Uterus (tissue), 4 donors: ENCODE measurements around the gene GALNTL6. TPM values are rescaled to one million over a fixed set of nuclear protein-coding genes. Genes with fewer than 3 reads are reported as not detected.

Experiments
- DNase-seq, 2 donors: peaks; one replicate each; pipeline ENCODE4 v3.0.0-alpha.2; 2019 to 2020
- H3K27ac ChIP-seq, 2 donors: fragments of 200-600 bp; sonication (generic); 1 replicate in 1 of 2; 2 replicates in 1 of 2; pipeline ENCODE4 v1.5.1; 2016 to 2018
- H3K27me3 ChIP-seq, 2 donors: fragments of 200-600 bp; sonication (generic); one replicate each; pipeline ENCODE4 v1.5.1; 2018 to 2019; ENCODE audit warnings: control low read depth in 1 of 2
- H3K36me3 ChIP-seq, 2 donors: fragments of 200-600 bp; sonication (generic); one replicate each; pipeline ENCODE4 v1.5.1; 2019; ENCODE audit warnings: control low read depth in 1 of 2
- H3K4me1 ChIP-seq, 2 donors: fragments of 200-600 bp; sonication (generic); one replicate each; pipeline ENCODE4 v1.5.1; 2018 to 2019; ENCODE audit warnings: control low read depth in 1 of 2
- H3K4me3 ChIP-seq, 2 donors: fragments of 200-600 bp; sonication (generic); 1 replicate in 1 of 2; 2 replicates in 1 of 2; pipeline ENCODE4 v1.5.1; 2018 to 2019; ENCODE audit warnings: mild to moderate bottlenecking in 1 of 2
- H3K9me3 ChIP-seq, 2 donors: fragments of 200-600 bp; sonication (generic); one replicate each; pipeline ENCODE4 v1.5.1; 2019; ENCODE audit warnings: control low read depth in 1 of 2
- POLR2A ChIP-seq, 2 donors: fragments of 450-650 bp; IDR thresholded peaks; one replicate each; pipeline ENCODE4 v1.6.1; 2016; ENCODE audit warnings: antibody characterized with exemption in 2 of 2, mild to moderate bottlenecking in 1 of 2, moderate library complexity in 1 of 2
- intact Hi-C: fragments of 100-400 bp; cut with DNase I; formaldehyde crosslinking; loops from one replicate; pipeline ENCODE4 v1.15.1; 2023; ENCODE audit warnings: low total_unique reads
- total RNA-seq, 4 donors: library from RNA; depleted of rRNA in 3 of 4; stranded (reverse); fragments of >200 nt in 3 of 4; gene quantifications; one replicate each; pipeline versions ENCODE4 v1.1.0 to v1.2.4, GENCODE V29; 2014 to 2023
- TF ChIP-seq, protein P1 (sequence below), 4 experiments: fragments of 200-600 bp in 2 of 4; fragments of 450-650 bp in 2 of 4; sonication (generic) in 2 of 4; IDR thresholded peaks; one replicate each; pipeline ENCODE4 v1.5.1; 2016 to 2019; ENCODE audit warnings: antibody characterized with exemption in 4 of 4, mild to moderate bottlenecking in 2 of 4, moderate library complexity in 1 of 4
- donor health status: DM: yes; HTN: yes; CAD: no.

GALNTL6 gene
- total RNA-seq, 4 donors from 2014 or later: 2.6 TPM; not detected in 3

GRCh38 chr4:172698256-172698655 is 885.1 kb downstream of the GALNTL6 start:
- intact Hi-C loops: no loop called here
- Histone ChIP-seq H3K9me3 (no peaks in the 10 kb centered on the region), H3K4me1 (no peaks in the 10 kb centered on the region), H3K27me3 (no peaks in the 10 kb centered on the region), H3K27ac (no peak overlapping the region), H3K36me3 (no peaks in the 10 kb centered on the region), H3K4me3 (no peak overlapping the region)
- TF ChIP-seq POLR2A (IDR thresholded peaks at IDR 0.05): no peak
- DNase-seq: no peak

GRCh38 chr4:172705565-172705964 is 892.4 kb downstream of the GALNTL6 start:
- no peak for TF ChIP-seq POLR2A (IDR thresholded peaks at IDR 0.05)
- TF ChIP-seq, protein P1, sequence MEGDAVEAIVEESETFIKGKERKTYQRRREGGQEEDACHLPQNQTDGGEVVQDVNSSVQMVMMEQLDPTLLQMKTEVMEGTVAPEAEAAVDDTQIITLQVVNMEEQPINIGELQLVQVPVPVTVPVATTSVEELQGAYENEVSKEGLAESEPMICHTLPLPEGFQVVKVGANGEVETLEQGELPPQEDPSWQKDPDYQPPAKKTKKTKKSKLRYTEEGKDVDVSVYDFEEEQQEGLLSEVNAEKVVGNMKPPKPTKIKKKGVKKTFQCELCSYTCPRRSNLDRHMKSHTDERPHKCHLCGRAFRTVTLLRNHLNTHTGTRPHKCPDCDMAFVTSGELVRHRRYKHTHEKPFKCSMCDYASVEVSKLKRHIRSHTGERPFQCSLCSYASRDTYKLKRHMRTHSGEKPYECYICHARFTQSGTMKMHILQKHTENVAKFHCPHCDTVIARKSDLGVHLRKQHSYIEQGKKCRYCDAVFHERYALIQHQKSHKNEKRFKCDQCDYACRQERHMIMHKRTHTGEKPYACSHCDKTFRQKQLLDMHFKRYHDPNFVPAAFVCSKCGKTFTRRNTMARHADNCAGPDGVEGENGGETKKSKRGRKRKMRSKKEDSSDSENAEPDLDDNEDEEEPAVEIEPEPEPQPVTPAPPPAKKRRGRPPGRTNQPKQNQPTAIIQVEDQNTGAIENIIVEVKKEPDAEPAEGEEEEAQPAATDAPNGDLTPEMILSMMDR (IDR thresholded peaks at IDR 0.05): no peak
- no peak overlapping the region for H3K4me3 ChIP-seq
- intact Hi-C loops: no loop called here
- no peaks in the 10 kb centered on the region for H3K36me3 ChIP-seq
- H3K9me3 ChIP-seq: peaks cover 0 to 9% of the 10 kb centered on the region in 2 donors
- no peak overlapping the region for H3K27ac ChIP-seq
- no peaks in the 10 kb centered on the region for H3K27me3 ChIP-seq
- no peak for DNase-seq
- no peaks in the 10 kb centered on the region for H3K4me1 ChIP-seq

DNA sequence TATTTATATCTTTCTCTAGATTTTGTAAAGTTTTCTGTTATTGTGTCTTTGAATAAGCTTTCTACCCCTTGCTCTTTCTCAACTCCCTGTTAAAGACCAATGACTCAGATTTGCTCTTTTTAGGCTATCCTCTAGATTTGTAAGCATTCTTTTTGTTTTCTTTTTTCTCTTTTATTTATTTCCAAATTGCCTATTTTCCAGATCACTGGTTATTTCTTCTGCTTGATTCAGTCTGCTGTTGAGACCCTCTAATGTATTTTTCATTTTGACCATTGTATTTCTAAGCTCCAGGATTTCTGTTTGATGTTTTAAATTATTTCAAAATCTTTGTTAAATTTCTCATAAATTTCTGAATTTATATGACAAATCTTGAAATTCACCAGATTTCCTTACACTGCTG is 892.8 kb downstream of the GALNTL6 start:
- TF ChIP-seq POLR2A (IDR thresholded peaks at IDR 0.05): no peak
- TF ChIP-seq, protein P1 (IDR thresholded peaks at IDR 0.05): no peak
- DNase-seq: no peak
- Histone ChIP-seq H3K36me3 (no peaks in the 10 kb centered on the region), H3K27me3 (no peaks in the 10 kb centered on the region), H3K27ac (no peak overlapping the region), H3K4me1 (no peaks in the 10 kb centered on the region), H3K4me3 (no peak overlapping the region), H3K9me3 (peaks cover 0 to 9% of the 10 kb centered on the region in 2 donors)
- intact Hi-C loops: no loop called here

DNA sequence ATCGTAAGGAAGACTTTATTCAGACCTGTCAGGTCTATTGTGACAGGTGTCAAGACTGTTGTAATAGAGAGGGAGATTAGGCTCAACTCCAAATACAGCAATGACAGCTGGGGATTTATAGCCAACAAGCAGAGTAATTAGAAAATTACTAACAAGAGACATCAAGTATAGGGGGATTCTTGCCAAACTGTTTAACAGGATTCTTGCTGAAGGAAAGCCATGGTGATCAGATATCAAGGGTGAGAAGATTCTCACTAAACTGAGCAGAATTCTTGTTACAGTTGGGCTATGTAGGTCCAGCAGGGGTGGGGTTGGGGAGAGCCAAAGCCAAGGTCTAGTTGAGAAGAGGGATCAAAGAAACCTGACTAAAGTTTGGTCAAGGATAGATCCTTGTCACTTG is 894.4 kb downstream of the GALNTL6 start:
- intact Hi-C loops: no loop called here
- H3K36me3 ChIP-seq: no peaks in the 10 kb centered on the region
- H3K4me3 ChIP-seq: no peak overlapping the region
- no peak overlapping the region for H3K27ac ChIP-seq
- H3K4me1 ChIP-seq: no peaks in the 10 kb centered on the region
- DNase-seq: no peak
- peaks cover 0 to 9% of the 10 kb centered on the region in 2 donors for H3K9me3 ChIP-seq
- TF ChIP-seq, protein P1 (IDR thresholded peaks at IDR 0.05): no peak
- TF ChIP-seq POLR2A (IDR thresholded peaks at IDR 0.05): no peak
- H3K27me3 ChIP-seq: no peaks in the 10 kb centered on the region

GRCh38 chr4:172708184-172708583 is 895.0 kb downstream of the GALNTL6 start:
- H3K4me3 ChIP-seq: no peak overlapping the region
- H3K4me1 ChIP-seq: no peaks in the 10 kb centered on the region
- H3K27me3 ChIP-seq: no peaks in the 10 kb centered on the region
- H3K27ac ChIP-seq: no peak overlapping the region
- intact Hi-C loops: no loop called here
- DNase-seq: no peak
- no peak for TF ChIP-seq POLR2A (IDR thresholded peaks at IDR 0.05)
- TF ChIP-seq, protein P1 (IDR thresholded peaks at IDR 0.05): no peak
- H3K36me3 ChIP-seq: no peaks in the 10 kb centered on the region
- H3K9me3 ChIP-seq: peaks cover 0 to 9% of the 10 kb centered on the region in 2 donors

DNA sequence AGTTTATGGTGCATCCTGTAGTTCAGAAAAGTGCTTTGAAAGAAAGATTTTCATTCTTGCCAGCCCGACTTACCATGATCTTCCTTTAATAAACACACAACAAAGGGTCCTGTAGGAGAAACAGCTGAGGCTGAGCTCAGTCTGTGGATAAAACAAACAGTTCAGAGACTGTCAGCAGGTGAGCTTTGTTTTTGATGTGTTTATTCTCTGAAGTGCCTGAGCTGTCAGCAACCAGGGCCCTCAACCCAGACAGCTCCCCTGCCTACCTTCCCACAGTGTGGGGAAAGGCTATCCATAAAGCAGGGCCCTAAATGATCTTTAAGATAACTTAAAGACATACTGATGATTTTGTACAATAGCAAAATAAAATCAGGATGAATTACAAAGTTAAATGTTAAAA is 896.2 kb downstream of the GALNTL6 start:
- intact Hi-C loops: no loop called here
- DNase-seq: no peak
- H3K4me1 ChIP-seq: no peaks in the 10 kb centered on the region
- no peak overlapping the region for H3K4me3 ChIP-seq
- TF ChIP-seq POLR2A (IDR thresholded peaks at IDR 0.05): no peak
- TF ChIP-seq, protein P1 (IDR thresholded peaks at IDR 0.05): no peak
- no peak overlapping the region for H3K27ac ChIP-seq
- peaks cover 0 to 9% of the 10 kb centered on the region in 2 donors for H3K9me3 ChIP-seq
- no peaks in the 10 kb centered on the region for H3K36me3 ChIP-seq
- no peaks in the 10 kb centered on the region for H3K27me3 ChIP-seq
